Measurements from ENCODE around the gene DSG4. TPM values are rescaled to one million over a fixed set of nuclear protein-coding genes. Genes with fewer than 3 reads are reported as not detected.

Gene DSG4
- total RNA-seq, 1 donor from 2014 or later, result not detected

GRCh38 chr18:31402026-31402373 is 25.4 kb downstream of the DSG4 start:
- Histone ChIP-seq H2AFZ (ENCODE audit: low read depth, low read length) (no peak overlapping the region), H3K79me2 (ENCODE audit: insufficient read depth, low read length) (no peaks in the 10 kb centered on the region), H3K9me3 (ENCODE audit: insufficient read depth, low read depth, low read length) (no peaks in the 10 kb centered on the region), H3K4me2 (ENCODE audit: low read length) (no peak overlapping the region), H3K4me3 (ENCODE audit: insufficient read depth, low read depth, low read length) (no peak overlapping the region), H3K36me3 (ENCODE audit: insufficient read depth, low read length) (no peaks in the 10 kb centered on the region), H3K27ac (ENCODE audit: low read depth, low read length) (no peak overlapping the region), H3K9ac (ENCODE audit: low read length) (no peak overlapping the region), H3K27me3 (ENCODE audit: insufficient read depth, low read length) (peaks cover 9% of the 10 kb centered on the region), H4K20me1 (ENCODE audit: insufficient read depth, low read length) (no peaks in the 10 kb centered on the region), H3K4me1 (ENCODE audit: insufficient read depth, low read length) (peaks cover 6% of the 10 kb centered on the region)
- no peak overlapping the region for H3K4me3 Mint-ChIP-seq (ENCODE audit: unreplicated experiment)
- H3K4me1 Mint-ChIP-seq (ENCODE audit: low read depth, unreplicated experiment), result peaks cover 15% of the 10 kb centered on the region
- no peak overlapping the region for H3K27ac Mint-ChIP-seq (ENCODE audit: unreplicated experiment)
- no peaks in the 10 kb centered on the region for H3K36me3 Mint-ChIP-seq (ENCODE audit: low read depth, unreplicated experiment)
- FAIRE-seq, result no peak
- no peaks in the 10 kb centered on the region for H3K27me3 Mint-ChIP-seq (ENCODE audit: low read depth, unreplicated experiment)
- TF ChIP-seq EZH2 (IDR thresholded peaks at IDR 0.05; ENCODE audit: insufficient read depth, low read length) (no peak), CTCF (IDR thresholded peaks at IDR 0.05; ENCODE audit: insufficient read depth, low read depth, low read length) (no peak)
- no peaks in the 10 kb centered on the region for H3K9me3 Mint-ChIP-seq (ENCODE audit: unreplicated experiment)
- DNase-seq (ENCODE audit: low read depth), result no peak

- no peak overlapping the region for H2AFZ ChIP-seq (ENCODE audit: low read depth, low read length)
- H3K9ac ChIP-seq (ENCODE audit: low read length), result no peak overlapping the region
- H3K4me3 Mint-ChIP-seq (ENCODE audit: unreplicated experiment), result no peak overlapping the region
- H3K36me3 ChIP-seq (ENCODE audit: insufficient read depth, low read length), result no peaks in the 10 kb centered on the region
- no peak overlapping the region for H3K27ac ChIP-seq (ENCODE audit: low read depth, low read length)
- TF ChIP-seq CTCF (IDR thresholded peaks at IDR 0.05; ENCODE audit: insufficient read depth, low read depth, low read length) (no peak), EZH2 (IDR thresholded peaks at IDR 0.05; ENCODE audit: insufficient read depth, low read length) (no peak)
- no peak overlapping the region for H3K27ac Mint-ChIP-seq (ENCODE audit: unreplicated experiment)
- no peaks in the 10 kb centered on the region for H3K27me3 Mint-ChIP-seq (ENCODE audit: low read depth, unreplicated experiment)
- DNase-seq (ENCODE audit: low read depth), result no peak
- FAIRE-seq, result no peak
- no peak overlapping the region for H3K4me3 ChIP-seq (ENCODE audit: insufficient read depth, low read depth, low read length)
- H3K27me3 ChIP-seq (ENCODE audit: insufficient read depth, low read length), result peaks cover 9% of the 10 kb centered on the region
- H4K20me1 ChIP-seq (ENCODE audit: insufficient read depth, low read length), result no peaks in the 10 kb centered on the region
- H3K79me2 ChIP-seq (ENCODE audit: insufficient read depth, low read length), result no peaks in the 10 kb centered on the region
- H3K9me3 ChIP-seq (ENCODE audit: insufficient read depth, low read depth, low read length), result no peaks in the 10 kb centered on the region
- H3K9me3 Mint-ChIP-seq (ENCODE audit: unreplicated experiment), result no peaks in the 10 kb centered on the region
- peaks cover 12% of the 10 kb centered on the region for H3K4me1 Mint-ChIP-seq (ENCODE audit: low read depth, unreplicated experiment)
- no peaks in the 10 kb centered on the region for H3K36me3 Mint-ChIP-seq (ENCODE audit: low read depth, unreplicated experiment)
- H3K4me1 ChIP-seq (ENCODE audit: insufficient read depth, low read length), result peaks cover 6% of the 10 kb centered on the region
- no peak overlapping the region for H3K4me2 ChIP-seq (ENCODE audit: low read length)
These were observed 26.8 kb downstream of the DSG4 start for GRCh38 chr18:31403409-31403808.

- Histone ChIP-seq H2AFZ (ENCODE audit: low read depth, low read length) (no peak overlapping the region), H3K36me3 (ENCODE audit: insufficient read depth, low read length) (no peaks in the 10 kb centered on the region), H3K9ac (ENCODE audit: low read length) (no peak overlapping the region), H3K27me3 (ENCODE audit: insufficient read depth, low read length) (peaks cover 5% of the 10 kb centered on the region), H3K27ac (ENCODE audit: low read depth, low read length) (no peak overlapping the region), H3K4me2 (ENCODE audit: low read length) (no peak overlapping the region), H3K4me3 (ENCODE audit: insufficient read depth, low read depth, low read length) (no peak overlapping the region), H3K9me3 (ENCODE audit: insufficient read depth, low read depth, low read length) (no peaks in the 10 kb centered on the region), H3K79me2 (ENCODE audit: insufficient read depth, low read length) (no peaks in the 10 kb centered on the region), H3K4me1 (ENCODE audit: insufficient read depth, low read length) (no peaks in the 10 kb centered on the region), H4K20me1 (ENCODE audit: insufficient read depth, low read length) (no peaks in the 10 kb centered on the region)
- no peaks in the 10 kb centered on the region for H3K36me3 Mint-ChIP-seq (ENCODE audit: low read depth, unreplicated experiment)
- H3K4me3 Mint-ChIP-seq (ENCODE audit: unreplicated experiment), result no peak overlapping the region
- no peak for DNase-seq (ENCODE audit: low read depth)
- H3K9me3 Mint-ChIP-seq (ENCODE audit: unreplicated experiment), result peaks cover 3% of the 10 kb centered on the region
- no peaks in the 10 kb centered on the region for H3K4me1 Mint-ChIP-seq (ENCODE audit: low read depth, unreplicated experiment)
- H3K27me3 Mint-ChIP-seq (ENCODE audit: low read depth, unreplicated experiment), result no peaks in the 10 kb centered on the region
- no peak for FAIRE-seq
- TF ChIP-seq CTCF (IDR thresholded peaks at IDR 0.05; ENCODE audit: insufficient read depth, low read depth, low read length) (no peak), EZH2 (IDR thresholded peaks at IDR 0.05; ENCODE audit: insufficient read depth, low read length) (no peak)
- H3K27ac Mint-ChIP-seq (ENCODE audit: unreplicated experiment), result no peak overlapping the region
These were observed 31.1 kb downstream of the DSG4 start for GRCh38 chr18:31407649-31408048.

All from astrocyte (in vitro differentiated cells and primary cell).